WTC11 (cell line): ENCODE measurements around the gene CYP19A1.

Experiments used
- CREM ChIP-seq: sonication (generic); formaldehyde crosslinking; IDR thresholded peaks from 2 replicates; pipeline ENCODE4 v1.8.1; 2022; ENCODE audit warnings: mild to moderate bottlenecking, missing genetic modification reagents, moderate library complexity
- ETV6 ChIP-seq: sonication (generic); formaldehyde crosslinking; IDR thresholded peaks from 2 replicates; pipeline ENCODE4 v1.8.1; 2022; ENCODE audit warnings: mild to moderate bottlenecking, missing genetic modification reagents
- FOXK1 ChIP-seq: sonication (generic); formaldehyde crosslinking; IDR thresholded peaks from 2 replicates; pipeline ENCODE4 v1.8.0; 2022; ENCODE audit warnings: mild to moderate bottlenecking, moderate library complexity, missing genetic modification reagents
- NR3C1 ChIP-seq: sonication (generic); formaldehyde crosslinking; conservative IDR thresholded peaks from 2 replicates; pipeline ENCODE4 v1.8.1; 2023; ENCODE audit warnings: low read depth, mild to moderate bottlenecking, missing genetic modification reagents
- ZNF396 ChIP-seq: fragments of 250-450 bp; sonication (Bioruptor Pico); IDR thresholded peaks from 2 replicates; pipeline ENCODE4 v1.8.0; 2021; ENCODE audit warnings: mild to moderate bottlenecking, moderate library complexity, borderline replicate concordance
- TF ChIP-seq, protein P1 (sequence below): sonication (generic); formaldehyde crosslinking; conservative IDR thresholded peaks from 2 replicates; pipeline ENCODE4 v1.8.1; 2023; ENCODE audit warnings: mild to moderate bottlenecking, low read depth, missing genetic modification reagents, moderate library complexity
- TF ChIP-seq, protein P2 (sequence below): fragments of 200-600 bp; IDR thresholded peaks from 2 replicates; pipeline ENCODE4 v1.8.0; 2022; ENCODE audit warnings: antibody characterized with exemption
- TF ChIP-seq, protein P3 (sequence below): sonication (generic); formaldehyde crosslinking; IDR thresholded peaks from 2 replicates; pipeline ENCODE4 v1.8.1; 2023; ENCODE audit warnings: mild to moderate bottlenecking, missing genetic modification reagents, moderate library complexity
- TF ChIP-seq, protein P4 (sequence below): sonication (generic); formaldehyde crosslinking; conservative IDR thresholded peaks from 2 replicates; pipeline ENCODE4 v1.8.1; 2022; ENCODE audit warnings: mild to moderate bottlenecking, missing genetic modification reagents

- TF ChIP-seq, protein P1, sequence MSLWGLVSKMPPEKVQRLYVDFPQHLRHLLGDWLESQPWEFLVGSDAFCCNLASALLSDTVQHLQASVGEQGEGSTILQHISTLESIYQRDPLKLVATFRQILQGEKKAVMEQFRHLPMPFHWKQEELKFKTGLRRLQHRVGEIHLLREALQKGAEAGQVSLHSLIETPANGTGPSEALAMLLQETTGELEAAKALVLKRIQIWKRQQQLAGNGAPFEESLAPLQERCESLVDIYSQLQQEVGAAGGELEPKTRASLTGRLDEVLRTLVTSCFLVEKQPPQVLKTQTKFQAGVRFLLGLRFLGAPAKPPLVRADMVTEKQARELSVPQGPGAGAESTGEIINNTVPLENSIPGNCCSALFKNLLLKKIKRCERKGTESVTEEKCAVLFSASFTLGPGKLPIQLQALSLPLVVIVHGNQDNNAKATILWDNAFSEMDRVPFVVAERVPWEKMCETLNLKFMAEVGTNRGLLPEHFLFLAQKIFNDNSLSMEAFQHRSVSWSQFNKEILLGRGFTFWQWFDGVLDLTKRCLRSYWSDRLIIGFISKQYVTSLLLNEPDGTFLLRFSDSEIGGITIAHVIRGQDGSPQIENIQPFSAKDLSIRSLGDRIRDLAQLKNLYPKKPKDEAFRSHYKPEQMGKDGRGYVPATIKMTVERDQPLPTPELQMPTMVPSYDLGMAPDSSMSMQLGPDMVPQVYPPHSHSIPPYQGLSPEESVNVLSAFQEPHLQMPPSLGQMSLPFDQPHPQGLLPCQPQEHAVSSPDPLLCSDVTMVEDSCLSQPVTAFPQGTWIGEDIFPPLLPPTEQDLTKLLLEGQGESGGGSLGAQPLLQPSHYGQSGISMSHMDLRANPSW (CRISPR knock-in tag), result no peak
- TF ChIP-seq, protein P2, sequence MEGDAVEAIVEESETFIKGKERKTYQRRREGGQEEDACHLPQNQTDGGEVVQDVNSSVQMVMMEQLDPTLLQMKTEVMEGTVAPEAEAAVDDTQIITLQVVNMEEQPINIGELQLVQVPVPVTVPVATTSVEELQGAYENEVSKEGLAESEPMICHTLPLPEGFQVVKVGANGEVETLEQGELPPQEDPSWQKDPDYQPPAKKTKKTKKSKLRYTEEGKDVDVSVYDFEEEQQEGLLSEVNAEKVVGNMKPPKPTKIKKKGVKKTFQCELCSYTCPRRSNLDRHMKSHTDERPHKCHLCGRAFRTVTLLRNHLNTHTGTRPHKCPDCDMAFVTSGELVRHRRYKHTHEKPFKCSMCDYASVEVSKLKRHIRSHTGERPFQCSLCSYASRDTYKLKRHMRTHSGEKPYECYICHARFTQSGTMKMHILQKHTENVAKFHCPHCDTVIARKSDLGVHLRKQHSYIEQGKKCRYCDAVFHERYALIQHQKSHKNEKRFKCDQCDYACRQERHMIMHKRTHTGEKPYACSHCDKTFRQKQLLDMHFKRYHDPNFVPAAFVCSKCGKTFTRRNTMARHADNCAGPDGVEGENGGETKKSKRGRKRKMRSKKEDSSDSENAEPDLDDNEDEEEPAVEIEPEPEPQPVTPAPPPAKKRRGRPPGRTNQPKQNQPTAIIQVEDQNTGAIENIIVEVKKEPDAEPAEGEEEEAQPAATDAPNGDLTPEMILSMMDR, result no peak
- TF ChIP-seq, protein P3, sequence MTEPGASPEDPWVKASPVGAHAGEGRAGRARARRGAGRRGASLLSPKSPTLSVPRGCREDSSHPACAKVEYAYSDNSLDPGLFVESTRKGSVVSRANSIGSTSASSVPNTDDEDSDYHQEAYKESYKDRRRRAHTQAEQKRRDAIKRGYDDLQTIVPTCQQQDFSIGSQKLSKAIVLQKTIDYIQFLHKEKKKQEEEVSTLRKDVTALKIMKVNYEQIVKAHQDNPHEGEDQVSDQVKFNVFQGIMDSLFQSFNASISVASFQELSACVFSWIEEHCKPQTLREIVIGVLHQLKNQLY (CRISPR knock-in tag), result no peak
- TF ChIP-seq ETV6, result no peak
- TF ChIP-seq, protein P4, sequence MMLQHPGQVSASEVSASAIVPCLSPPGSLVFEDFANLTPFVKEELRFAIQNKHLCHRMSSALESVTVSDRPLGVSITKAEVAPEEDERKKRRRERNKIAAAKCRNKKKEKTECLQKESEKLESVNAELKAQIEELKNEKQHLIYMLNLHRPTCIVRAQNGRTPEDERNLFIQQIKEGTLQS (CRISPR knock-in tag), result no peak
- no peak for TF ChIP-seq ZNF396
- no peak for TF ChIP-seq FOXK1 (CRISPR knock-in tag)
- no peak for TF ChIP-seq CREM (CRISPR knock-in tag)
- no peak for TF ChIP-seq NR3C1 (CRISPR knock-in tag)
These were observed 44.4 kb upstream of the CYP19A1 start for GRCh38 chr15:51382787-51383186.
